Measurements from ENCODE around the gene FGD5. TPM values are rescaled to one million over a fixed set of nuclear protein-coding genes. Genes with fewer than 3 reads are reported as not detected.

FGD5 gene
- total and polyA plus RNA-seq, 2 donors (not counting 1 experiment from before 2014, with no cell fraction given) = not detected

- Histone ChIP-seq H3K36me3 (replicated peaks in 1 of 2; ENCODE audit: control extremely low read depth in 1 of 2, control insufficient read depth in 1 of 2, extremely low read depth in 1 of 2, insufficient read depth in 2 of 2, low read length in 1 of 2) (no peaks in the 10 kb centered on the region), H4K20me1 (ENCODE audit: control insufficient read depth, insufficient read depth, low read length, poor library complexity, severe bottlenecking) (no peaks in the 10 kb centered on the region), H3K9ac (ENCODE audit: low read length) (no peak overlapping the region), H2AFZ (ENCODE audit: insufficient read depth, low read depth, low read length, poor library complexity, severe bottlenecking) (peak overlapping the region; percentile 47), H3K4me2 (replicated peaks; ENCODE audit: low read depth, low read length, poor library complexity, severe bottlenecking) (peak overlapping the region; percentile 48), H3K27me3 (replicated peaks in 1 of 4; ENCODE audit: control extremely low read depth in 1 of 4, control insufficient read depth in 3 of 4, insufficient read depth in 4 of 4, low read length in 3 of 4) (peaks cover 0 to 5% (median 2%) of the 10 kb centered on the region in 4 experiments), H3K9me3 (ENCODE audit: control extremely low read depth in 1 of 3, control insufficient read depth in 2 of 3, insufficient read depth in 1 of 3, low read length in 2 of 3) (peaks cover 0 to 8% (median 0%) of the 10 kb centered on the region in 3 donors), H3K79me2 (ENCODE audit: control insufficient read depth, insufficient read depth, low read length) (no peaks in the 10 kb centered on the region), H3K4me3 (ENCODE audit: control extremely low read depth in 1 of 5, extremely low read depth in 1 of 5, insufficient read depth in 1 of 5, low read depth in 2 of 5, low read length in 4 of 5) (no peak overlapping the region), H3K4me1 (ENCODE audit: control insufficient read depth in 2 of 2, insufficient read depth in 2 of 2, low read length in 2 of 2) (peaks cover 9 to 17% of the 10 kb centered on the region in 2 donors), H3K27ac (ENCODE audit: low read length in 2 of 2) (no peak overlapping the region)
- CTCF ChIA-PET = no interaction called here
- Mint-ChIP-seq H3K4me3 (peak overlapping the region; percentile 52), H3K27me3 (peaks cover 8% of the 10 kb centered on the region), H3K4me1 (peaks cover 30% of the 10 kb centered on the region), H3K27ac (peak overlapping the region; percentile 81), H3K9me3 (ENCODE audit: insufficient read depth) (peaks cover 6% of the 10 kb centered on the region)
- no peak for TF ChIP-seq EZH2 (IDR thresholded peaks at IDR 0.05; ENCODE audit: borderline replicate concordance, insufficient read depth, low read depth, low read length, poor library complexity, severe bottlenecking)
- no peak for TF ChIP-seq CTCF (IDR thresholded peaks at IDR 0.05)
- POLR2A ChIA-PET = no interaction called here
- ATAC-seq (ENCODE audit: low read depth) = peak; percentile 68
- DNase-seq = peak; percentile 12
- intact Hi-C loops (cut with micrococcal nuclease) = no loop called here
- 45% methylated on average over 9 of the region's 15 CpGs for WGBS (ENCODE audit: insufficient coverage)
Measured at GRCh38 chr3:14847613-14848541, 29.1 kb downstream of the FGD5 start.

- H3K36me3 ChIP-seq (replicated peaks in 1 of 2; ENCODE audit: control extremely low read depth in 1 of 2, control insufficient read depth in 1 of 2, extremely low read depth in 1 of 2, insufficient read depth in 2 of 2, low read length in 1 of 2) = no peaks in the 10 kb centered on the region
- peaks cover 9 to 17% of the 10 kb centered on the region in 2 donors for H3K4me1 ChIP-seq (ENCODE audit: control insufficient read depth in 2 of 2, insufficient read depth in 2 of 2, low read length in 2 of 2)
- ATAC-seq (ENCODE audit: low read depth) (no peak), DNase-seq (no peak)
- 88% methylated on average over 8 of the region's 8 CpGs for WGBS (ENCODE audit: insufficient coverage)
- POLR2A ChIA-PET = no interaction called here
- no peaks in the 10 kb centered on the region for H4K20me1 ChIP-seq (ENCODE audit: control insufficient read depth, insufficient read depth, low read length, poor library complexity, severe bottlenecking)
- no peak overlapping the region for H2AFZ ChIP-seq (ENCODE audit: insufficient read depth, low read depth, low read length, poor library complexity, severe bottlenecking)
- Mint-ChIP-seq H3K4me3 (no peak overlapping the region), H3K27me3 (peaks cover 13% of the 10 kb centered on the region), H3K27ac (no peak overlapping the region), H3K4me1 (peaks cover 30% of the 10 kb centered on the region), H3K9me3 (ENCODE audit: insufficient read depth) (peaks cover 6% of the 10 kb centered on the region)
- CTCF ChIA-PET = no interaction called here
- H3K79me2 ChIP-seq (ENCODE audit: control insufficient read depth, insufficient read depth, low read length) = no peaks in the 10 kb centered on the region
- no peak overlapping the region for H3K9ac ChIP-seq (ENCODE audit: low read length)
- intact Hi-C loops (cut with micrococcal nuclease) = no loop called here
- H3K4me2 ChIP-seq (replicated peaks; ENCODE audit: low read depth, low read length, poor library complexity, severe bottlenecking) = no peak overlapping the region
- peaks cover 0 to 5% (median 2%) of the 10 kb centered on the region in 4 experiments for H3K27me3 ChIP-seq (replicated peaks in 1 of 4; ENCODE audit: control extremely low read depth in 1 of 4, control insufficient read depth in 3 of 4, insufficient read depth in 4 of 4, low read length in 3 of 4)
- H3K4me3 ChIP-seq (ENCODE audit: control extremely low read depth in 1 of 5, extremely low read depth in 1 of 5, insufficient read depth in 1 of 5, low read depth in 2 of 5, low read length in 4 of 5) = no peak overlapping the region
- TF ChIP-seq EZH2 (IDR thresholded peaks at IDR 0.05; ENCODE audit: borderline replicate concordance, insufficient read depth, low read depth, low read length, poor library complexity, severe bottlenecking) (no peak), CTCF (IDR thresholded peaks at IDR 0.05) (no peak)
- H3K27ac ChIP-seq (ENCODE audit: low read length in 2 of 2) = no peak overlapping the region
- H3K9me3 ChIP-seq (ENCODE audit: control extremely low read depth in 1 of 3, control insufficient read depth in 2 of 3, insufficient read depth in 1 of 3, low read length in 2 of 3) = peaks cover 0 to 8% (median 0%) of the 10 kb centered on the region in 3 donors
Measured at GRCh38 chr3:14848906-14849305, 30.1 kb downstream of the FGD5 start.
